Activated naive CD8-positive, alpha-beta T cell treated with anti-CD3 and anti-CD28 coated beads, Interleukin-2, amount 50 U/mL, for 16 hours (primary cell): ENCODE results near the gene SHISA6.

ENCODE experiments used
- DNase-seq: peaks from one replicate; pipeline ENCODE4 v3.0.0-alpha.2; 2020; ENCODE audit warnings: low read depth, low spot score

The SHISA6 gene

DNA sequence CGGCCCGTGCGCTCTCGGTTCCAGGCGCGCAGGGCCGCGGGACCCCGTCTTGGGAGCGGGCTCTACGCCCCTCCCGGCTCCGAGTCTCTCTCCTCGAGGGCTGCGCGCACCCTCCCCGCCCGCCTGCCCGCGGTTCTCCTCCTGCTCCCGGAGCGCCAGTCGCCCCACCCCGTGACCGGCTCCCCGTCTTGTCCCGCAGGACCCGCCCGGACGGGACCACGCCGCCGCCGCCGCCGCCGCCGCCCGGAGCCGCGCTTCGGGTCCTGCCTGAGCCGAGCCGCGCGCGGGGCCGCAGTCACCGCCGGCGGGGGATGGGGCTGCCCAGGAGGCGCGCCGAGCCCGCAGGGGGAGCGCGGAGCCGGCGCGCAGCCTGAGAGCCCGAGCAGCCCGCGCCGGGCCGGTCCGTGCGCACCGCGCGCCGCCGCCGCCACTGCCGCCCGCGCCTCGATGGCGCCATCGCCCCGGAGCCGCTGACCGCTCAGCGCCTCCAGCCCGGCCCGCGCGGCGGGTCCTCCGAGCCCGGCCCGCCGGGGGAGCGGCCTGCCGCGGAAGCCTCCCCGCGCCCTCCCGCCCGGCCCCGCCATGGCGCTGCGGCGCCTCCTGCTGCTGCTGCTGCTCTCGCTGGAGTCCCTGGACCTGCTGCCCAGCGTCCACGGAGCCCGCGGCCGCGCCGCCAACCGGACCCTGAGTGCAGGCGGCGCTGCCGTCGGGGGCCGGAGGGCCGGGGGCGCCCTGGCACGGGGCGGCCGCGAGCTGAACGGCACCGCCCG, at the start of gene SHISA6:
SHISA6 (plus strand) TSS at position 373 of the 770 bp plus-strand sequence.
- no peak for DNase-seq

DNA sequence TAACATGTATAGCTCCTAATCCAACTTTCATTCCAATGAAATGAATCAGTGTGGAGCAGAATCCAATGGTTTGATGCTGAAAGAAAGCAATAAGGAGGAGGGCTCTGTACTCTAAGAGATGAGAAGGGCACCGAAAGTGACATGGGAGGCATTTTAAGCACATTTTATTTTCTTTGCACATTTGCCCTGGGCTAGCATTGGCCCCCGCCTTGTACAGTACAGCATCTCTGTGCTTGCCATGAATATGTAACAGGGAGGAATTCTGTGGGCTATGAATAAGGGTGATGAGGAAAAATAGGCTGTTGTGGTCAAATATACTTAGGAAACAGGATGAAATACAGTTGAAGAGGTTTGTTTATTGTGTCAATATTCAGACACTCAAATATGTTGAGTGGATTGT, 45.2 kb upstream of the SHISA6 start:
- no peak for DNase-seq

DNA sequence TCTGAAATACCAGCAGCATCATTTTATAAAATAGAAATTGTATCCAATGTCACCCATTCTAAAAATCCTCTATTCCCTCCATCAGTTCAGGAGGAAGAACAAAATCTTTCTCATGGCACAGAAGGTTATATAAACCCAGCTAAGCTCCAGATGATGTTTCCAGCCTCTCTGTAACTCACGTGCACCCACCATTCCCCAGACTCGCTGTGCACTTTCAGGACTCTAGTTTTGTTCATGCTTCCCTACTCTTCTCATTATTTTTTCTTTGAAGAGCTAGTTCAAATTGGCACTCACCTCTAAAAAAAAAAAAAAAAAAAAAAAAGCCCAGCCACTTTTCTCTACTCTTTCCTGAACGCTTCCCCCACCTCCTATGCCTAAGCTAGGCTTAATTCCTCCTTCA, 36.0 kb upstream of the SHISA6 start:
- no peak for DNase-seq

GRCh38 chr17:11205659-11206058, 35.4 kb upstream of the SHISA6 start:
- no peak for DNase-seq

DNA sequence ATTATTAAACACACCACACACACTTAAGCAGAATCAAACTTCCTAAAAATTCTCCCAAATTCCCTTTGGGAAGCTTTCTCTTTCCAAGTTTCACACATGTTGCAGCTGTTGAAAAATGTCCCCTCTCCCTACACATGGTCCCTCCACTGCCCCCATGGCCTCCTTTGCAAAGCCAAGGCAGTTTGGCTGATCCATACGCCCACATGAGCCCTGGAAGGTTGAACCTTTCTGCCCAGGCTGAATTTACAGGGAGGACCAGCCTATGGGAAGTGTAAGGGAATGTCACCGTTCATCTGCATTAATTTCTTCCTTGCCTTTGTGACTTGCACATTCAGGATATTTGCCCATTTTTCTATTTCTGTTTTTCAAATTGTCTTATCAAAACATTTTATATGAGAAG, 31.1 kb upstream of the SHISA6 start:
- DNase-seq: no peak

DNA sequence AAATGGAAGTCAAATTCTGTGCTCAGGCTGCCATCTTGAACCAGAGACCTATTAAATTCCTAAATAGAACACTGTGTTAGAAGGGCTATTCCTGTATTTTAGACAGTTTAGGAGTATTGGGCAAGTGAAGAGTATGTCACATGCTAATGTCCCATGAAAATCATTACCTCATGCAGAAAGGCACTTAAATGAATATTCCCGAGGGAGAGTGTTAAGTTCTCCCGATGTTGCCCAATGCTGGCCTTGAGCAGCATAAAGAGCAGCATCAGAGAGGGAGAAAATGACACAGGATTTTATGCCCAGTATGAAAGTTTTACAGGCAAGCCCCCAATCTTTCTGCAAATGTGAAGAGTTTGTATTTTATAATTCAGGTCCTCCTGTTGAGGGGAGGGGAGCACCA, 28.2 kb upstream of the SHISA6 start:
- DNase-seq: no peak

GRCh38 chr17:11216976-11217375, 24.0 kb upstream of the SHISA6 start:
- no peak for DNase-seq

GRCh38 chr17:11221196-11221595, 19.8 kb upstream of the SHISA6 start:
- no peak for DNase-seq

DNA sequence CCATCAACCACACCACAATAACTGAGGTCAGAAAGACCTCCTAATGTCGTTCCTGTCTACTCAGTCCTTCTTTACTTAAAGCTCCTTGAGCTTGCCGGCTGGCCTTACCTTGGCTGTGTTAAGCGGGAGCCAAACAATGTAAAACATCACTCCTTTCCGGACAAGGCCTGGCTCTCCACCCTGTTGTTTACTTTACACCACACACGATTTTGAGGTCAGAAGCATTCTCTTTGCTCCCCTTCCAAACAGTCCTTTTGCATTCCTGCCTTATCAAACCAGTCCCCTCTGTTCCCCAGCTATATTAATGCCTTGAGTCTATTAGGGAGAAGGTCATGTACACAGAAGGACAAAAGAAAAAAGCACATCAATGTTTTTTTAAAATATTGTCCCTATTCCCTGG, 19.3 kb upstream of the SHISA6 start:
- no peak for DNase-seq

- DNase-seq: no peak
These were observed 2.3 kb upstream of the SHISA6 start for GRCh38 chr17:11238705-11239104.

- DNase-seq: no peak
These were observed 1.5 kb upstream of the SHISA6 start for GRCh38 chr17:11239379-11239970.

- no peak for DNase-seq
These were observed 772 bp upstream of the SHISA6 start for GRCh38 chr17:11240041-11240840.

- DNase-seq: no peak
These were observed 706 bp downstream of the SHISA6 start for GRCh38 chr17:11241611-11242226.

DNA sequence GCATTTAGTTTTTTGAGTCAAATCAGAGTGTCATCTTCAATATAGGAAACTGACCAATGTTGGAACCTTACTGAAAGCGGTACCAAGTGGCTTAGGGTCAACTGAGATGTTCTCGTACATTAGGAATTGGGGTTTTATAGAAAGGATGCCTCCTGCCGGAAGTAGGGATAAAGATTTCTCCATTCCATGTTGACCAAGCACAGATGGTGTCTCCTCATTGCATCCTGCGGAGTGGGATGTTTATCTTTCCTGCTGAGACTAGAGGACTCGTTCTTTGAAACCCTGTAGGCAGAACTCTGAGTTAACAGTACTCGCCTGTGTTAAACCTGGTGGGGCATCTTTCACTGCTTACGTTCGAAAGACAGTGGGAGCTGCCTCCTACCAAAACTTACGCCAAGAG, 1.4 kb downstream of the SHISA6 start:
- no peak for DNase-seq

DNA sequence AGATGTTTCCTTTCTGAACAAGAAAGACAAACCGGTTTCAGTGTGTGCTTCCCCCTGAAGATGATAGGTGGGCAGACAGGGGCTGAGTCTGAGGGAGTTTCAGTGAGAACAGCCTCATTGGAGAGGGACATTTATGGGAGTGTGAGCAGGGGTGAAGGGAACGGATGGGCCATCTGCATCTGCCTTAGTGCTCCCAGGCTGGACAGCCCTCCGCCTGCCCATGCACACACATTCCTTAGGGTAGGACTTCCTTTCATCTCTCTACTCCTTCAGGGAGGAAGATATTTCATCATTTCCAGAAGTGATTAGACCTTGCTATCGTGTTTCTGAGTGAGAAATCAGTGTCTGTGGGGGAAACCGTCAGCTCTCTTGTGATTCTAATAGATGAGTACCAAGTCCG, 3.8 kb downstream of the SHISA6 start:
- DNase-seq: no peak

- no peak for DNase-seq
These were observed 4.2 kb downstream of the SHISA6 start for GRCh38 chr17:11245187-11245586.

GRCh38 chr17:11245791-11246190, 4.8 kb downstream of the SHISA6 start:
- no peak for DNase-seq

GRCh38 chr17:11250161-11250560, 9.1 kb downstream of the SHISA6 start:
- DNase-seq: no peak

DNA sequence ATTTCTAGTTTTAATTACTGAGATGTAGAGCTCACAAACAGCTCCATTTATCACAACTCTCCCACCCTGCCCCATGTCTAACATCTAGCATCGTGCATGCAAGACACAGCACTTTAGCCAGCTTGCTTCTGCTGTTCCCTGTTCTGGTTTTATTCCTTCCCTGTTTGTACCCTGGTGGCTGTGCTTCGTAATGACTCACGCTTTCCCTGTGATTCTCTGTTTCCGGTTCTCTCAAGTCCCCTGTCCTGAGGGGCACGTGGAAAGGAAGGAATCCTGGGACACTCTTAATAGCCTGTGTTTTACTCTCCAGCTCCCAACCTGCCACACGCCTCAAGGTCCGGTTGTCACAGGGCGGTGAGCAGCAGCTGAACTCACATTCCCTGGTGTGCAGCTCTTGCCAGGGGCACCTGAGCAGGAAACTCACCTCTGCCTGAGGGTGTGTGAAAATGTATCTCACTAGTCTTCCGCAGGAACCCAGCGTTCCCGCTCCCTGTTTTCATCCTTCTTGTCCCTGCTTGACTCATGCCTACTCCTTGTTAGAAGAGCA, 10.6 kb downstream of the SHISA6 start:
- DNase-seq: no peak

- DNase-seq: no peak
These were observed 11.1 kb downstream of the SHISA6 start for GRCh38 chr17:11252146-11252545.

DNA sequence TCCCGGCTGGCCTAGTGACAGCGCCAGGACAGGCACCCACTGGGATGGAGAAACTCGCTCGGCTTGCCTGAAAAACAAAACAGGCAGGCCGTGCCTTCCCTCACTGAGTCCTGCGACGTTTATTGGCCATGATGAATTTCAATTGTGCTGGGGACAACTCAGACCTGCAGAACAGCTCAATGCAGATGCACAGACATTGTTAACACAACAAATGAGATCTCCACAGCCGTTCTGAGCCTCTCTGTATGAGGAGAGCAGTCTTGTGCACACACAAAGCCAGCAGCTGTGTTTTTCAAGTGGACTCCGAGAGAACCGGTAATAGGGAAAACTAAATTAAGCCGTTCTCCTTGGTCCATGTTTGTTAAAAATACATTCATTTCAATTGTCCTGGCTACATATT, 15.9 kb downstream of the SHISA6 start:
- no peak for DNase-seq
